HepG2 (cell line): ENCODE measurements around the gene ACOT13. TPM values are rescaled to one million over a fixed set of nuclear protein-coding genes. Genes with fewer than 3 reads are reported as not detected.

Experiments
- CENPX ChIP-seq: sonication (generic); formaldehyde crosslinking; IDR thresholded peaks from 2 replicates; pipeline ENCODE4 v1.9.0; 2021; ENCODE audit warnings: mild to moderate bottlenecking, missing genetic modification reagents, moderate library complexity
- RORA ChIP-seq: sonication (generic); formaldehyde crosslinking; IDR thresholded peaks from 2 replicates; pipeline ENCODE4 v1.5.0; 2020; ENCODE audit warnings: mild to moderate bottlenecking, missing genetic modification reagents, moderate library complexity
- SMAD1 ChIP-seq: sonication (generic); formaldehyde crosslinking; IDR thresholded peaks from 2 replicates; pipeline ENCODE4 v1.4.0; 2020; ENCODE audit warnings: missing genetic modification reagents, low read depth, mild to moderate bottlenecking, borderline replicate concordance
- SRSF1 ChIP-seq: fragments of 200-400 bp; formaldehyde crosslinking; optimal IDR thresholded peaks from 2 replicates; pipeline ENCODE3; 2017; ENCODE audit warnings: mild to moderate bottlenecking, low read depth, low read length, moderate library complexity
- TAF1 ChIP-seq: sonication (generic); formaldehyde crosslinking; IDR thresholded peaks from 2 replicates; pipeline ENCODE4 v1.4.0; 2020; ENCODE audit warnings: missing genetic modification reagents
- TCF7L2 ChIP-seq: IDR thresholded peaks from 2 replicates; pipeline ENCODE4 v1.6.1; 2011; ENCODE audit warnings: mild to moderate bottlenecking, low read depth, low read length, moderate library complexity
- TRIM24 ChIP-seq: sonication (generic); formaldehyde crosslinking; IDR thresholded peaks from 2 replicates; pipeline ENCODE4 v1.8.0; 2022; ENCODE audit warnings: mild to moderate bottlenecking, missing genetic modification reagents
- TSC22D2 ChIP-seq: sonication (generic); formaldehyde crosslinking; IDR thresholded peaks from 2 replicates; pipeline ENCODE4 v1.5.1; 2020; ENCODE audit warnings: missing genetic modification reagents, mild to moderate bottlenecking, borderline replicate concordance
- ZBTB21 ChIP-seq: sonication (generic); formaldehyde crosslinking; IDR thresholded peaks from 2 replicates; pipeline ENCODE4 v1.4.0; 2020; ENCODE audit warnings: missing genetic modification reagents
- ZBTB8A ChIP-seq: sonication (generic); formaldehyde crosslinking; IDR thresholded peaks from 2 replicates; pipeline ENCODE4 v1.4.0; 2020; ENCODE audit warnings: mild to moderate bottlenecking, low read depth, missing genetic modification reagents, borderline replicate concordance
- ZNF3 ChIP-seq: IDR thresholded peaks from 2 replicates; pipeline ENCODE4 v1.7.0; 2017; ENCODE audit warnings: inconsistent platforms
- ZNF367 ChIP-seq: sonication (generic); formaldehyde crosslinking; IDR thresholded peaks from 2 replicates; pipeline ENCODE4 v1.4.0; 2020; ENCODE audit warnings: missing genetic modification reagents, borderline replicate concordance
- ZNF562 ChIP-seq: sonication (generic); formaldehyde crosslinking; IDR thresholded peaks from 2 replicates; pipeline ENCODE4 v1.8.0; 2022; ENCODE audit warnings: missing genetic modification reagents, borderline replicate concordance
- ZNF597 ChIP-seq: sonication (generic); formaldehyde crosslinking; IDR thresholded peaks from 2 replicates; pipeline ENCODE4 v1.5.0; 2020; ENCODE audit warnings: missing genetic modification reagents
- ZNF619 ChIP-seq: sonication (generic); formaldehyde crosslinking; IDR thresholded peaks from 2 replicates; pipeline ENCODE4 v1.4.0; 2020; ENCODE audit warnings: mild to moderate bottlenecking, missing genetic modification reagents
- ZNF766 ChIP-seq: sonication (generic); formaldehyde crosslinking; IDR thresholded peaks from 2 replicates; pipeline ENCODE4 v1.5.0; 2020; ENCODE audit warnings: missing genetic modification reagents, borderline replicate concordance
- polyA plus RNA-seq, 8 experiments: library from polyadenylated mRNA; depleted of rRNA in 3 of 8; stranded (reverse) in 7 of 8; unstranded in 1 of 8; fragments of >200 nt; fragmentation: Illumina TruSeq in 4 of 8; extraction: Trizol in 4 of 8; gene quantifications; 2 replicates each; pipeline versions ENCODE4 v1.2.1 to v1.2.3, GENCODE V29; 2011 to 2016; ENCODE audit warnings: low read depth in 4 of 8, missing spikeins in 1 of 8, mixed read lengths in 1 of 8; ENCODE audit not compliant: insufficient read depth in 1 of 8
- total RNA-seq, 5 experiments: library from RNA; depleted of rRNA; stranded (reverse); fragments of >200 nt; fragmentation: Illumina TruSeq; extraction: Trizol; gene quantifications; 2 replicates each; pipeline ENCODE4 v1.2.3, GENCODE V29; 2016; ENCODE audit warnings: low read depth in 1 of 5
- TF ChIP-seq, protein P1 (sequence below): sonication (generic); formaldehyde crosslinking; IDR thresholded peaks from 2 replicates; pipeline ENCODE4 v1.4.0; 2020; ENCODE audit warnings: low read depth, missing genetic modification reagents
- TF ChIP-seq, protein P2 (sequence below): sonication (generic); formaldehyde crosslinking; IDR thresholded peaks from 2 replicates; pipeline ENCODE4 v1.5.1; 2020; ENCODE audit warnings: missing genetic modification reagents, mild to moderate bottlenecking, borderline replicate concordance
- TF ChIP-seq, protein P3 (sequence below): sonication (generic); formaldehyde crosslinking; IDR thresholded peaks from 2 replicates; pipeline ENCODE4 v1.4.0; 2020; ENCODE audit warnings: missing genetic modification reagents

ACOT13 gene
- total and polyA plus RNA-seq, 2 of the 13 experiments (the other 11 are each of a cell fraction or from before 2014, with no cell fraction given): 31.5 to 45.1 TPM

- peak; percentile 55; the same call in 1 of the 2 replicates for TF ChIP-seq ZBTB8A
- no peak for TF ChIP-seq RORA (CRISPR knock-in tag)
- TF ChIP-seq, protein P1, sequence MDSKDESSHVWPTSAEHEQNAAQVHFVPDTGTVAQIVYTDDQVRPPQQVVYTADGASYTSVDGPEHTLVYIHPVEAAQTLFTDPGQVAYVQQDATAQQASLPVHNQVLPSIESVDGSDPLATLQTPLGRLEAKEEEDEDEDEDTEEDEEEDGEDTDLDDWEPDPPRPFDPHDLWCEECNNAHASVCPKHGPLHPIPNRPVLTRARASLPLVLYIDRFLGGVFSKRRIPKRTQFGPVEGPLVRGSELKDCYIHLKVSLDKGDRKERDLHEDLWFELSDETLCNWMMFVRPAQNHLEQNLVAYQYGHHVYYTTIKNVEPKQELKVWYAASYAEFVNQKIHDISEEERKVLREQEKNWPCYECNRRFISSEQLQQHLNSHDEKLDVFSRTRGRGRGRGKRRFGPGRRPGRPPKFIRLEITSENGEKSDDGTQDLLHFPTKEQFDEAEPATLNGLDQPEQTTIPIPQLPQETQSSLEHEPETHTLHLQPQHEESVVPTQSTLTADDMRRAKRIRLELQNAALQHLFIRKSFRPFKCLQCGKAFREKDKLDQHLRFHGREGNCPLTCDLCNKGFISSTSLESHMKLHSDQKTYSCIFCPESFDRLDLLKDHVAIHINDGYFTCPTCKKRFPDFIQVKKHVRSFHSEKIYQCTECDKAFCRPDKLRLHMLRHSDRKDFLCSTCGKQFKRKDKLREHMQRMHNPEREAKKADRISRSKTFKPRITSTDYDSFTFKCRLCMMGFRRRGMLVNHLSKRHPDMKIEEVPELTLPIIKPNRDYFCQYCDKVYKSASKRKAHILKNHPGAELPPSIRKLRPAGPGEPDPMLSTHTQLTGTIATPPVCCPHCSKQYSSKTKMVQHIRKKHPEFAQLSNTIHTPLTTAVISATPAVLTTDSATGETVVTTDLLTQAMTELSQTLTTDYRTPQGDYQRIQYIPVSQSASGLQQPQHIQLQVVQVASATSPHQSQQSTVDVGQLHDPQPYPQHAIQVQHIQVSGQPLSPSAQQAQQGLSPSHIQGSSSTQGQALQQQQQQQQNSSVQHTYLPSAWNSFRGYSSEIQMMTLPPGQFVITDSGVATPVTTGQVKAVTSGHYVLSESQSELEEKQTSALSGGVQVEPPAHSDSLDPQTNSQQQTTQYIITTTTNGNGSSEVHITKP (CRISPR knock-in tag): peak; percentile 100
- no peak for TF ChIP-seq TRIM24 (CRISPR knock-in tag)
- TF ChIP-seq, protein P2, sequence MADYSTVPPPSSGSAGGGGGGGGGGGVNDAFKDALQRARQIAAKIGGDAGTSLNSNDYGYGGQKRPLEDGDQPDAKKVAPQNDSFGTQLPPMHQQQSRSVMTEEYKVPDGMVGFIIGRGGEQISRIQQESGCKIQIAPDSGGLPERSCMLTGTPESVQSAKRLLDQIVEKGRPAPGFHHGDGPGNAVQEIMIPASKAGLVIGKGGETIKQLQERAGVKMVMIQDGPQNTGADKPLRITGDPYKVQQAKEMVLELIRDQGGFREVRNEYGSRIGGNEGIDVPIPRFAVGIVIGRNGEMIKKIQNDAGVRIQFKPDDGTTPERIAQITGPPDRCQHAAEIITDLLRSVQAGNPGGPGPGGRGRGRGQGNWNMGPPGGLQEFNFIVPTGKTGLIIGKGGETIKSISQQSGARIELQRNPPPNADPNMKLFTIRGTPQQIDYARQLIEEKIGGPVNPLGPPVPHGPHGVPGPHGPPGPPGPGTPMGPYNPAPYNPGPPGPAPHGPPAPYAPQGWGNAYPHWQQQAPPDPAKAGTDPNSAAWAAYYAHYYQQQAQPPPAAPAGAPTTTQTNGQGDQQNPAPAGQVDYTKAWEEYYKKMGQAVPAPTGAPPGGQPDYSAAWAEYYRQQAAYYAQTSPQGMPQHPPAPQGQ (CRISPR knock-in tag): 0 out of 2 replicates have a peak, but pooled peaks have one; percentile 40
- no peak for TF ChIP-seq ZNF367 (CRISPR knock-in tag)
- peak; percentile 93; the same call in 1 of the 2 replicates for TF ChIP-seq TSC22D2
- TF ChIP-seq ZNF619 (CRISPR knock-in tag): peak; percentile 87; the same call in 1 of the 2 replicates
- peak; percentile 99 for TF ChIP-seq SRSF1
- peak; percentile 89; the same call in 1 of the 2 replicates for TF ChIP-seq ZNF766 (CRISPR knock-in tag)
- TF ChIP-seq SMAD1 (CRISPR knock-in tag): peak; percentile 80; the same call in 1 of the 2 replicates
- TF ChIP-seq TAF1 (CRISPR knock-in tag): peak; percentile 98
- TF ChIP-seq ZNF597: peak; percentile 16; the same call in 1 of the 2 replicates
- TF ChIP-seq, protein P3, sequence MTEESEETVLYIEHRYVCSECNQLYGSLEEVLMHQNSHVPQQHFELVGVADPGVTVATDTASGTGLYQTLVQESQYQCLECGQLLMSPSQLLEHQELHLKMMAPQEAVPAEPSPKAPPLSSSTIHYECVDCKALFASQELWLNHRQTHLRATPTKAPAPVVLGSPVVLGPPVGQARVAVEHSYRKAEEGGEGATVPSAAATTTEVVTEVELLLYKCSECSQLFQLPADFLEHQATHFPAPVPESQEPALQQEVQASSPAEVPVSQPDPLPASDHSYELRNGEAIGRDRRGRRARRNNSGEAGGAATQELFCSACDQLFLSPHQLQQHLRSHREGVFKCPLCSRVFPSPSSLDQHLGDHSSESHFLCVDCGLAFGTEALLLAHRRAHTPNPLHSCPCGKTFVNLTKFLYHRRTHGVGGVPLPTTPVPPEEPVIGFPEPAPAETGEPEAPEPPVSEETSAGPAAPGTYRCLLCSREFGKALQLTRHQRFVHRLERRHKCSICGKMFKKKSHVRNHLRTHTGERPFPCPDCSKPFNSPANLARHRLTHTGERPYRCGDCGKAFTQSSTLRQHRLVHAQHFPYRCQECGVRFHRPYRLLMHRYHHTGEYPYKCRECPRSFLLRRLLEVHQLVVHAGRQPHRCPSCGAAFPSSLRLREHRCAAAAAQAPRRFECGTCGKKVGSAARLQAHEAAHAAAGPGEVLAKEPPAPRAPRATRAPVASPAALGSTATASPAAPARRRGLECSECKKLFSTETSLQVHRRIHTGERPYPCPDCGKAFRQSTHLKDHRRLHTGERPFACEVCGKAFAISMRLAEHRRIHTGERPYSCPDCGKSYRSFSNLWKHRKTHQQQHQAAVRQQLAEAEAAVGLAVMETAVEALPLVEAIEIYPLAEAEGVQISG (CRISPR knock-in tag): peak; percentile 26
- peak; percentile 48; the same call in 1 of the 2 replicates for TF ChIP-seq ZBTB21 (CRISPR knock-in tag)
- no peak for TF ChIP-seq TCF7L2
- no peak for TF ChIP-seq ZNF562 (CRISPR knock-in tag)
- TF ChIP-seq ZNF3 (CRISPR knock-in tag): no peak; the same call in 1 of the 2 replicates
- TF ChIP-seq CENPX (CRISPR knock-in tag): no peak
Measured at GRCh38 chr6:24720604-24721460, 54.0 kb downstream of the ACOT13 start (continued).
